ENCODE results near the gene LAIR1. TPM values are rescaled to one million over a fixed set of nuclear protein-coding genes. Genes with fewer than 3 reads are reported as not detected.

The LAIR1 gene
- total RNA-seq, 4 donors from 2014 or later = 25.3 to 93.2 (median 47.6) TPM

- no peak for TF ChIP-seq CTCF (IDR thresholded peaks at IDR 0.05; ENCODE audit: low read depth)
Measured at GRCh38 chr19:54312436-54313377, 52.0 kb downstream of the LAIR1 start, which contains the start of gene LILRA5. LILRA5 (minus strand) TSS chr19:54313166; CDS start chr19:54313019, 147 bp downstream.

GRCh38 chr19:54312011-54312410, 52.7 kb downstream of the LAIR1 start:
- TF ChIP-seq CTCF (IDR thresholded peaks at IDR 0.05; ENCODE audit: low read depth) = no peak

GRCh38 chr19:54311486-54311885, 53.2 kb downstream of the LAIR1 start:
- TF ChIP-seq CTCF (IDR thresholded peaks at IDR 0.05; ENCODE audit: low read depth) = no peak

- TF ChIP-seq CTCF (IDR thresholded peaks at IDR 0.05; ENCODE audit: low read depth) = no peak
Measured at GRCh38 chr19:54310543-54310942, 54.2 kb downstream of the LAIR1 start.

- no peak for TF ChIP-seq CTCF (IDR thresholded peaks at IDR 0.05; ENCODE audit: low read depth)
Measured at GRCh38 chr19:54309811-54310210, 54.9 kb downstream of the LAIR1 start.

- no peak for TF ChIP-seq CTCF (IDR thresholded peaks at IDR 0.05; ENCODE audit: low read depth)
Measured at GRCh38 chr19:54307389-54308020, 57.2 kb downstream of the LAIR1 start.

GRCh38 chr19:54305141-54305540, 59.6 kb downstream of the LAIR1 start:
- TF ChIP-seq CTCF (IDR thresholded peaks at IDR 0.05; ENCODE audit: low read depth) = no peak
